Keratinocyte (primary cell): ENCODE measurements around the gene GPC5. TPM values are rescaled to one million over a fixed set of nuclear protein-coding genes. Genes with fewer than 3 reads are reported as not detected.

Experiments
- DNase-seq: peaks from one replicate; pipeline ENCODE4 v3.0.0-alpha.2; 2011; ENCODE audit warnings: low read depth, missing footprints, low spot score
- FAIRE-seq: peaks from 2 replicates; lab custom pipeline; 2011; peaks lifted over from hg19 to GRCh38; lab: Jason Lieb, UNC
- H2AFZ ChIP-seq: 2 replicates; pipeline ENCODE4 v1.6.0; 2012; ENCODE audit warnings: low read length, control low read depth, inconsistent platforms; ENCODE audit not compliant: control insufficient read depth
- H3K27ac ChIP-seq: 2 replicates; pipeline ENCODE4 v1.5.1; 2011; ENCODE audit warnings: low read length; ENCODE audit not compliant: control insufficient read depth, insufficient read depth
- H3K27me3 ChIP-seq: 3 replicates; pipeline ENCODE4 v1.6.0; 2011; ENCODE audit warnings: low read length; ENCODE audit not compliant: control insufficient read depth, insufficient read depth; ENCODE audit errors: extremely low read depth
- H3K36me3 ChIP-seq, 2 experiments: 2 replicates in 1 of 2; 3 replicates in 1 of 2; pipeline ENCODE4 v1.5.1; 2011; ENCODE audit warnings: low read length in 2 of 2, mild to moderate bottlenecking in 1 of 2; ENCODE audit not compliant: control insufficient read depth in 2 of 2, insufficient read depth in 2 of 2; ENCODE audit errors: extremely low read depth in 1 of 2
- H3K4me1 ChIP-seq: 3 replicates; pipeline ENCODE4 v1.5.1; 2011; ENCODE audit warnings: low read length; ENCODE audit not compliant: control insufficient read depth, insufficient read depth; ENCODE audit errors: extremely low read depth
- H3K4me2 ChIP-seq: 3 replicates; pipeline ENCODE4 v1.6.0; 2011; ENCODE audit warnings: low read depth, low read length; ENCODE audit not compliant: control insufficient read depth, insufficient read depth; ENCODE audit errors: extremely low read depth
- H3K4me3 ChIP-seq, 3 experiments: fragments of 200-600 bp in 1 of 3; sonication (generic) in 1 of 3; 2 replicates in 2 of 3; 3 replicates in 1 of 3; pipeline ENCODE4 v1.5.1; 2011 to 2016; ENCODE audit warnings: low read length in 3 of 3, mild to moderate bottlenecking in 3 of 3, control low read depth in 2 of 3, inconsistent platforms in 1 of 3, low read depth in 1 of 3, mixed read lengths in 1 of 3, mixed run types in 1 of 3, moderate library complexity in 1 of 3; ENCODE audit not compliant: control insufficient read depth in 2 of 3, insufficient read depth in 2 of 3; ENCODE audit errors: extremely low read depth in 1 of 3
- H3K79me2 ChIP-seq: 2 replicates; pipeline ENCODE4 v1.6.0; 2012; ENCODE audit warnings: low read length; ENCODE audit not compliant: control insufficient read depth, insufficient read depth
- H3K9ac ChIP-seq: 3 replicates; pipeline ENCODE4 v1.6.0; 2011; ENCODE audit warnings: low read length; ENCODE audit not compliant: control insufficient read depth, insufficient read depth; ENCODE audit errors: extremely low read depth
- H3K9me1 ChIP-seq: 3 replicates; pipeline ENCODE4 v1.6.0; 2011; ENCODE audit warnings: low read length; ENCODE audit not compliant: control insufficient read depth, insufficient read depth; ENCODE audit errors: extremely low read depth
- H3K9me3 ChIP-seq: 2 replicates; pipeline ENCODE4 v1.5.1; 2012; ENCODE audit warnings: low read depth, low read length; ENCODE audit not compliant: control insufficient read depth
- H4K20me1 ChIP-seq: 3 replicates; pipeline ENCODE4 v1.6.0; 2011; ENCODE audit warnings: low read length; ENCODE audit not compliant: control insufficient read depth, insufficient read depth; ENCODE audit errors: extremely low read depth
- CTCF ChIP-seq, 3 experiments: IDR thresholded peaks in 1 of 3; conservative IDR thresholded peaks in 1 of 3; optimal IDR thresholded peaks in 1 of 3; 2 replicates in 2 of 3; 3 replicates in 1 of 3; pipeline versions ENCODE3 to v1.5.1; 2011; ENCODE audit warnings: low read length in 3 of 3, mild to moderate bottlenecking in 3 of 3, moderate library complexity in 2 of 3, control low read depth in 1 of 3, inconsistent platforms in 1 of 3; ENCODE audit not compliant: insufficient read depth in 2 of 3; ENCODE audit errors: extremely low read depth in 1 of 3
- EZH2 ChIP-seq: IDR thresholded peaks from one replicate; pipeline ENCODE4 v1.6.1; 2012; ENCODE audit warnings: inconsistent platforms, mild to moderate bottlenecking, low read length, moderate library complexity
- dilution Hi-C: fragments of 300-500 bp; cut with MboI; formaldehyde crosslinking; loops from one replicate; pipeline ENCODE4 v1.7.0; 2020; ENCODE audit warnings: low sequenced_read_pairs; ENCODE audit not compliant: extremely low pct_ligation_motif_present
- polyA plus RNA-seq, 5 experiments: library from polyadenylated mRNA; depleted of rRNA in 3 of 5; stranded (reverse) in 3 of 5; stranded (forward) in 1 of 5; unstranded in 1 of 5; fragments of >200 nt; gene quantifications; 1 replicate in 1 of 5; 2 replicates in 3 of 5; 3 replicates in 1 of 5; pipeline versions ENCODE4 v1.2.1 to v1.2.3, GENCODE V29; 2011 to 2012; ENCODE audit warnings: missing spikeins in 2 of 5, low read depth in 1 of 5, low replicate concordance in 1 of 5

Gene GPC5
- polyA plus RNA-seq, 1 donor (not counting 4 experiments of a cell fraction or from before 2014, with no cell fraction given) = 0.10 TPM

- H3K9me1 ChIP-seq = no peaks in the 10 kb centered on the region
- no peak overlapping the region for H3K4me3 ChIP-seq
These were observed 1088.8 kb downstream of the GPC5 start for GRCh38 chr13:92487238-92487637.

DNA sequence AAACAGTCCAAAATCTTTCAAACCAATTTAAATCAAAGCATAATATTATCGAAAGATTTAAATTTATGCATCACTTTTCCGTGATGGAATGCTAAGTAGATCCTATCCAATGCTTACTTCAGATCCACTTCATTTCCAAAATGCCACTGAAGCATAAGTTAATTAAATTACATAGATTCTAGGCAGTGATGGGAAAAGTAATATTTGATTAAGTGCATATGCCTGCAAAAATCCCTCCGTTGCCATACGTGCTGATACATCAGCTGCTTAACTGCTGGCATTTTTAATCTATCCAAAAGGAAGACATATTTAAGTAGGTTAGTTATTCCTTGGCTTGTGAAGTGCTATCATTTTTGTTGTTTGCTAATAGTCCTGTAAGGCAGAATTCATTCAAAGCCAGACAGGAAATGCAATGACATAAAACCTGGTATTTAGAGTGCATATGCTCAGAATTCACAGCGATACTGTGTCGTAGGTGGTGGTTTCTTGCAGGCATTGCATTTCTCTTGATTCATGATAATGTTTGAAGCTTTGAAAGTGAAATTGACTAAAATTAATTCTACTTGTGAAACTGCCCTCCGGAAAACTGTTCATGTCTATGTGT is 1089.9 kb downstream of the GPC5 start:
- Histone ChIP-seq H3K79me2 (no peaks in the 10 kb centered on the region), H3K9me3 (no peaks in the 10 kb centered on the region), H3K27ac (no peak overlapping the region), H4K20me1 (no peaks in the 10 kb centered on the region), H3K4me2 (no peak overlapping the region), H3K4me3 (no peak overlapping the region), H3K9me1 (no peaks in the 10 kb centered on the region), H3K9ac (no peak overlapping the region), H3K36me3 (no peaks in the 10 kb centered on the region), H3K4me1 (no peaks in the 10 kb centered on the region), H3K27me3 (no peaks in the 10 kb centered on the region), H2AFZ (no peak overlapping the region)
- dilution Hi-C loops = no loop called here
- no peak for FAIRE-seq
- TF ChIP-seq CTCF (optimal IDR thresholded peaks at IDR 0.05 in 1 of 3, IDR thresholded peaks at IDR 0.05 in 1 of 3, conservative IDR thresholded peaks at IDR 0.05 in 1 of 3; ENCODE audit: extremely low read depth in 1 of 3, insufficient read depth in 2 of 3, low read length in 3 of 3) (no peak), EZH2 (no peak)
- no peak for DNase-seq

More at GRCh38 chr13:92487238-92487637, 1088.8 kb downstream of the GPC5 start:
- Histone ChIP-seq H4K20me1 (no peaks in the 10 kb centered on the region), H3K36me3 (no peaks in the 10 kb centered on the region), H3K9ac (no peak overlapping the region), H2AFZ (no peak overlapping the region), H3K4me1 (no peaks in the 10 kb centered on the region), H3K27me3 (no peaks in the 10 kb centered on the region), H3K79me2 (no peaks in the 10 kb centered on the region), H3K4me2 (no peak overlapping the region), H3K27ac (no peak overlapping the region), H3K9me3 (no peaks in the 10 kb centered on the region)
- TF ChIP-seq EZH2 (no peak), CTCF (optimal IDR thresholded peaks at IDR 0.05 in 1 of 3, IDR thresholded peaks at IDR 0.05 in 1 of 3, conservative IDR thresholded peaks at IDR 0.05 in 1 of 3; ENCODE audit: extremely low read depth in 1 of 3, insufficient read depth in 2 of 3, low read length in 3 of 3) (no peak)
- DNase-seq = no peak
- dilution Hi-C loops = no loop called here
- FAIRE-seq = no peak
